H9 (cell line): ENCODE results near the gene CROT. TPM values are rescaled to one million over a fixed set of nuclear protein-coding genes. Genes with fewer than 3 reads are reported as not detected.

ENCODE experiments used
- DNase-seq: peaks from one replicate; pipeline ENCODE4 v3.0.0-alpha.2; 2017
- H2AFZ ChIP-seq: one replicate; pipeline ENCODE4 v1.6.1; 2013; ENCODE audit warnings: mild to moderate bottlenecking, low read length, control low read depth, moderate library complexity
- H2AK5ac ChIP-seq: 2 replicates; pipeline ENCODE4 v1.6.1; 2013; ENCODE audit warnings: low read length, control low read depth, mixed read lengths; ENCODE audit not compliant: insufficient read length
- H2BK120ac ChIP-seq: one replicate; pipeline ENCODE4 v1.6.1; 2013; ENCODE audit warnings: low read depth, mild to moderate bottlenecking, low read length, control low read depth, inconsistent platforms; ENCODE audit not compliant: poor library complexity, severe bottlenecking
- H2BK12ac ChIP-seq: 2 replicates; pipeline ENCODE4 v1.6.1; 2013; ENCODE audit warnings: low read length, control low read depth, mixed read lengths, low read depth; ENCODE audit not compliant: insufficient read length
- H2BK15ac ChIP-seq: 2 replicates; pipeline ENCODE4 v1.6.1; 2013; ENCODE audit warnings: low read depth, low read length, control low read depth
- H2BK20ac ChIP-seq: one replicate; pipeline ENCODE4 v1.6.1; 2013; ENCODE audit warnings: low read depth, mild to moderate bottlenecking, low read length, control low read depth, inconsistent platforms; ENCODE audit not compliant: poor library complexity, severe bottlenecking
- H2BK5ac ChIP-seq: 2 replicates; pipeline ENCODE4 v1.6.1; 2013; ENCODE audit warnings: low read length, control low read depth, mixed read lengths; ENCODE audit not compliant: insufficient read length
- H3K14ac ChIP-seq: 2 replicates; pipeline ENCODE4 v1.6.1; 2013; ENCODE audit warnings: low read length, control low read depth; ENCODE audit not compliant: insufficient read depth
- H3K18ac ChIP-seq: 2 replicates; pipeline ENCODE4 v1.6.1; 2013; ENCODE audit warnings: low read depth, mild to moderate bottlenecking, mixed read lengths, low read length, control low read depth; ENCODE audit not compliant: insufficient read length
- H3K23ac ChIP-seq: 2 replicates; pipeline ENCODE4 v1.6.1; 2013; ENCODE audit warnings: low read length, control low read depth, mixed read lengths, low read depth; ENCODE audit not compliant: insufficient read length
- H3K23me2 ChIP-seq: 2 replicates; pipeline ENCODE4 v1.6.1; 2013; ENCODE audit warnings: low read depth, mild to moderate bottlenecking, mixed read lengths, low read length, control low read depth; ENCODE audit not compliant: insufficient read length, poor library complexity, severe bottlenecking
- H3K27ac ChIP-seq: 2 replicates; pipeline ENCODE4 v1.5.1; 2013; ENCODE audit warnings: low read length, control low read depth, mixed read lengths, low read depth; ENCODE audit not compliant: insufficient read length
- H3K27me3 ChIP-seq: 2 replicates; pipeline ENCODE4 v1.6.1; 2013; ENCODE audit warnings: low read length, control low read depth, inconsistent platforms; ENCODE audit not compliant: insufficient read depth
- H3K4ac ChIP-seq: 2 replicates; pipeline ENCODE4 v1.6.1; 2013; ENCODE audit warnings: low read depth, mild to moderate bottlenecking, control low read depth, inconsistent platforms, low read length, moderate library complexity
- H3K4me1 ChIP-seq: 2 replicates; pipeline ENCODE4 v1.6.1; 2013; ENCODE audit warnings: low read length, control low read depth, inconsistent platforms; ENCODE audit not compliant: insufficient read depth
- H3K4me2 ChIP-seq: 2 replicates; pipeline ENCODE4 v1.6.1; 2013; ENCODE audit warnings: low read length, control low read depth, mixed read lengths; ENCODE audit not compliant: insufficient read length, insufficient read depth
- H3K56ac ChIP-seq: 2 replicates; pipeline ENCODE4 v1.6.1; 2013; ENCODE audit warnings: low read depth, mild to moderate bottlenecking, mixed read lengths, low read length, control low read depth; ENCODE audit not compliant: insufficient read length
- H3K79me1 ChIP-seq: 2 replicates; pipeline ENCODE4 v1.6.1; 2013; ENCODE audit warnings: low read depth, mild to moderate bottlenecking, moderate library complexity, low read length, control low read depth, inconsistent platforms; ENCODE audit not compliant: insufficient read depth, poor library complexity, severe bottlenecking
- H3K79me2 ChIP-seq: 2 replicates; pipeline ENCODE4 v1.6.1; 2013; ENCODE audit warnings: low read length, control low read depth, inconsistent platforms; ENCODE audit not compliant: insufficient read depth
- H3K9ac ChIP-seq: 2 replicates; pipeline ENCODE4 v1.6.1; 2013; ENCODE audit warnings: low read length, control low read depth, mixed read lengths; ENCODE audit not compliant: insufficient read length; ENCODE audit errors: extremely low read depth
- H3K9me3 ChIP-seq: one replicate; pipeline ENCODE4 v1.6.1; 2013; ENCODE audit warnings: low read depth, low read length, inconsistent platforms; ENCODE audit not compliant: control insufficient read depth
- H3T11ph ChIP-seq: one replicate; pipeline ENCODE4 v1.6.1; 2013; ENCODE audit warnings: mild to moderate bottlenecking, low read length, control low read depth, inconsistent platforms
- H4K20me1 ChIP-seq: one replicate; pipeline ENCODE4 v1.6.1; 2013; ENCODE audit not compliant: control insufficient read depth, insufficient read length, insufficient read depth
- H4K5ac ChIP-seq: 2 replicates; pipeline ENCODE4 v1.6.1; 2013; ENCODE audit warnings: low read depth, mild to moderate bottlenecking, mixed read lengths, low read length, control low read depth; ENCODE audit not compliant: insufficient read length
- H4K8ac ChIP-seq: replicated peaks from 2 replicates; pipeline ENCODE4 v1.6.1; 2013; ENCODE audit warnings: low read length, control low read depth, mixed read lengths, low read depth; ENCODE audit not compliant: insufficient read length
- H4K91ac ChIP-seq: 2 replicates; pipeline ENCODE4 v1.6.1; 2013; ENCODE audit warnings: low read depth, mild to moderate bottlenecking, moderate library complexity, mixed read lengths, low read length, control low read depth; ENCODE audit not compliant: insufficient read length
- H3K27ac Mint-ChIP-seq, 3 experiments: 2 replicates in 2 of 3; 3 replicates in 1 of 3; pipeline ENCODE4 v1.8.0; 2020 to 2021; ENCODE audit warnings: mixed read lengths in 3 of 3, mild to moderate bottlenecking in 1 of 3, moderate library complexity in 1 of 3
- H3K27me3 Mint-ChIP-seq: 2 replicates; pipeline ENCODE4 v1.8.0; 2021; ENCODE audit warnings: low read depth, mild to moderate bottlenecking, moderate library complexity, mixed read lengths
- H3K36me3 Mint-ChIP-seq, 3 experiments: 2 replicates in 2 of 3; 3 replicates in 1 of 3; pipeline ENCODE4 v1.8.0; 2020 to 2021; ENCODE audit warnings: low read depth in 3 of 3, mixed read lengths in 3 of 3; ENCODE audit not compliant: insufficient read depth in 1 of 3
- H3K4me1 Mint-ChIP-seq, 2 experiments: 2 replicates each; pipeline ENCODE4 v1.8.0; 2020; ENCODE audit warnings: mixed read lengths in 2 of 2
- H3K4me3 Mint-ChIP-seq, 2 experiments: 2 replicates in 1 of 2; 3 replicates in 1 of 2; pipeline ENCODE4 v1.8.0; 2020 to 2021; ENCODE audit warnings: mild to moderate bottlenecking in 2 of 2, mixed read lengths in 2 of 2, moderate library complexity in 1 of 2
- H3K9me3 Mint-ChIP-seq, 2 experiments: 2 replicates in 1 of 2; 3 replicates in 1 of 2; pipeline ENCODE4 v1.8.0; 2020; ENCODE audit warnings: mild to moderate bottlenecking in 2 of 2, mixed read lengths in 2 of 2, moderate library complexity in 1 of 2
- CTCF ChIP-seq: fragments of 200-600 bp; sonication (generic); conservative IDR thresholded peaks from 3 replicates; pipeline ENCODE4 v1.8.0; 2021; ENCODE audit warnings: antibody characterized with exemption, mild to moderate bottlenecking
- WGBS: extraction: QIAGEN DNeasy Blood & Tissue Kit; methylation state at CpG from one replicate; pipeline ENCODE4 v1.1.7; 2013; ENCODE audit warnings: missing lambda C conversion rate, low lambda C conversion rate, mixed read lengths; ENCODE audit not compliant: insufficient read length; ENCODE audit errors: extremely low coverage; 5-methylcytosine and 5-hydroxymethylcytosine counted together
- total RNA-seq: library from RNA; stranded (reverse); gene quantifications from 2 replicates; pipeline ENCODE4 v1.2.1, GENCODE V29; 2021

The CROT gene
- total RNA-seq, 1 experiment from 2014 or later, result 6.0 TPM

- Mint-ChIP-seq H3K4me1 (no peaks in the 10 kb centered on the region), H3K4me3 (no peak overlapping the region), H3K27me3 (no peaks in the 10 kb centered on the region), H3K36me3 (peaks cover 4 to 13% (median 5%) of the 10 kb centered on the region in 3 experiments; a peak in 6 of 7 replicates), H3K27ac (no peak overlapping the region), H3K9me3 (no peaks in the 10 kb centered on the region)
- no peak overlapping the region for H4K8ac ChIP-seq
- no peak overlapping the region for H3K9ac ChIP-seq
- H3K23me2 ChIP-seq, result no peaks in the 10 kb centered on the region
- H3K23ac ChIP-seq, result no peak overlapping the region
- no peak overlapping the region for H2AFZ ChIP-seq
- H3K27me3 ChIP-seq, result no peaks in the 10 kb centered on the region
- H4K20me1 ChIP-seq, result no peaks in the 10 kb centered on the region
- no peak for DNase-seq
- no peak overlapping the region for H2AK5ac ChIP-seq
- no peak overlapping the region for H3K56ac ChIP-seq
- H3K14ac ChIP-seq, result no peak overlapping the region
- no peak overlapping the region for H4K91ac ChIP-seq
- no peaks in the 10 kb centered on the region for H3K4me1 ChIP-seq
- no peak for TF ChIP-seq CTCF
- no peaks in the 10 kb centered on the region for H3K9me3 ChIP-seq
- no peak overlapping the region for H4K5ac ChIP-seq
- H3T11ph ChIP-seq, result no peak overlapping the region
- no peak overlapping the region for H2BK15ac ChIP-seq
- no peak overlapping the region for H3K27ac ChIP-seq
- H3K79me1 ChIP-seq, result no peaks in the 10 kb centered on the region
- no peak overlapping the region for H3K4me2 ChIP-seq
- H2BK120ac ChIP-seq, result no peak overlapping the region
- H3K79me2 ChIP-seq, result no peaks in the 10 kb centered on the region
- H2BK20ac ChIP-seq, result no peak overlapping the region
- no CpG with 5 or more reads among the region's 1 CpG for WGBS
- H2BK12ac ChIP-seq, result no peak overlapping the region
- no peak overlapping the region for H3K4ac ChIP-seq
- no peak overlapping the region for H2BK5ac ChIP-seq
- H3K18ac ChIP-seq, result no peak overlapping the region
Observed at GRCh38 chr7:87395442-87396020, 50.1 kb downstream of the CROT start.
